CD4-positive, alpha-beta T cell (primary cell): ENCODE data around the gene ABHD5. TPM values are rescaled to one million over a fixed set of nuclear protein-coding genes. Genes with fewer than 3 reads are reported as not detected.

Experiments
- ATAC-seq: fragments of 200-7000 bp; cut with Tn5 transposase; one replicate; pipeline ENCODE4 v1.10.0; 2022; ENCODE audit warnings: mild to moderate bottlenecking; ENCODE audit not compliant: poor library complexity
- CTCF ChIA-PET: fragments of 350-600 bp; sonication (Branson Sonifier 250); formaldehyde crosslinking; loops from one replicate; lab custom pipeline; 2021; ENCODE audit warnings: antibody characterized with exemption, inconsistent platforms; lab: Charles Lee
- POLR2A ChIA-PET: fragments of 350-600 bp; sonication (Branson Sonifier 250); formaldehyde crosslinking; loops from one replicate; lab custom pipeline; 2021; ENCODE audit warnings: antibody characterized with exemption, inconsistent platforms; lab: Charles Lee
- DNase-seq, 14 experiments: peaks; one replicate each; pipeline ENCODE4 v3.0.0-alpha.2; 2013 to 2020; ENCODE audit warnings: mixed read lengths in 2 of 14
- H3K27ac ChIP-seq, 2 donors: one replicate each; pipeline versions ENCODE4 v1.5.1 to v1.7.0; 2013; ENCODE audit warnings: low read length in 2 of 2, low read depth in 1 of 2, mild to moderate bottlenecking in 1 of 2
- H3K27me3 ChIP-seq, 2 experiments: 1 replicate in 1 of 2; 2 replicates in 1 of 2; pipeline versions ENCODE4 v1.6.1 to v1.7.0; 2013; ENCODE audit warnings: low read length in 2 of 2, control low read depth in 1 of 2, mild to moderate bottlenecking in 1 of 2, moderate library complexity in 1 of 2; ENCODE audit not compliant: insufficient read depth in 2 of 2, control insufficient read depth in 1 of 2
- H3K36me3 ChIP-seq: one replicate; pipeline ENCODE4 v1.6.1; 2013; ENCODE audit warnings: low read length, control low read depth; ENCODE audit not compliant: insufficient read depth
- H3K4me1 ChIP-seq: one replicate; pipeline ENCODE4 v1.6.1; 2013; ENCODE audit warnings: low read length, control low read depth; ENCODE audit not compliant: insufficient read depth
- H3K4me3 ChIP-seq: one replicate; pipeline ENCODE4 v1.5.1; 2013; ENCODE audit warnings: mild to moderate bottlenecking, low read length, moderate library complexity
- H3K9me3 ChIP-seq, 2 experiments: 1 replicate in 1 of 2; 2 replicates in 1 of 2; pipeline versions ENCODE4 v1.6.1 to v1.7.0; 2013; ENCODE audit warnings: low read length in 2 of 2, mild to moderate bottlenecking in 2 of 2, control low read depth in 1 of 2, moderate library complexity in 1 of 2; ENCODE audit not compliant: control insufficient read depth in 1 of 2, insufficient read depth in 1 of 2
- H3K27ac Mint-ChIP-seq: one replicate; pipeline ENCODE4 v1.8.0; 2020; ENCODE audit warnings: mixed read lengths
- H3K27me3 Mint-ChIP-seq: one replicate; pipeline ENCODE4 v1.8.0; 2021; ENCODE audit warnings: mixed read lengths
- H3K36me3 Mint-ChIP-seq: one replicate; pipeline ENCODE4 v1.8.0; 2021; ENCODE audit warnings: low read depth, mixed read lengths
- H3K4me1 Mint-ChIP-seq: one replicate; pipeline ENCODE4 v1.8.0; 2021; ENCODE audit warnings: low read depth, mixed read lengths
- H3K4me3 Mint-ChIP-seq: one replicate; pipeline ENCODE4 v1.8.0; 2020; ENCODE audit warnings: mild to moderate bottlenecking, mixed read lengths
- H3K9me3 Mint-ChIP-seq: one replicate; pipeline ENCODE4 v1.8.0; 2020; ENCODE audit warnings: mixed read lengths
- intact Hi-C, 2 experiments: fragments of 100-400 bp; cut with DNase I in 1 of 2; cut with micrococcal nuclease in 1 of 2; formaldehyde crosslinking; loops; one replicate each; pipeline versions ENCODE4 v1.15.1 to v1.9.0; 2023 to 2025; cut with DNase I, micrococcal nuclease
- total RNA-seq, 174 experiments: library from RNA in 2 of 174; stranded (reverse) in 2 of 174; gene quantifications; one replicate each; pipeline ENCODE4 v1.2.3 and lab custom pipeline; 2021 to 2026
- TF ChIP-seq, protein P1 (sequence below): fragments of 200-600 bp; IDR thresholded peaks from one replicate; pipeline ENCODE4 v1.8.0; 2022; ENCODE audit warnings: antibody characterized with exemption, mild to moderate bottlenecking

Gene ABHD5
- total RNA-seq, 2 experiments from 2014 or later, result 6.4 to 9.3 TPM

DNA sequence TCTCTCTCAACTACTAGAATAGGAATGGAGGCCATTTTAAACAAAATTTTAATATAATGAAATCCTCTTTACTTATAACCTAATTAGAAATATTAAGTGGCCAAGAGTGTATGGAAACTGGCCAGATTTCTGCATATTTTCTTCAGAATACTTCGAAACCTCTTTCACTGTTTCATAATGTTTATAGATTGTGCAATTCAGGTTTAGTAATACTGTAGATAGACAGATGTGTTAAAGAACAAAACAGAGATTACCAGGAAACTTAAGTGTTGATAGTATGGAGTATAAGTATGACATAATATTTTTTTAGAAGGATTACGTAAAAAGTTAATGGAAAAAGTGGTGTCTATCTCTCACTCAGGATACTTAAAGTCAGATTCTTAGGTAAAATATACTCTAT, 4.7 kb downstream of the ABHD5 start:
- Histone ChIP-seq H3K27ac (no peak overlapping the region), H3K4me1 (peaks cover 12% of the 10 kb centered on the region), H3K9me3 (no peaks in the 10 kb centered on the region), H3K36me3 (no peaks in the 10 kb centered on the region), H3K27me3 (no peaks in the 10 kb centered on the region), H3K4me3 (no peak overlapping the region)
- no peaks in the 10 kb centered on the region for H3K27me3 Mint-ChIP-seq
- TF ChIP-seq, protein P1, sequence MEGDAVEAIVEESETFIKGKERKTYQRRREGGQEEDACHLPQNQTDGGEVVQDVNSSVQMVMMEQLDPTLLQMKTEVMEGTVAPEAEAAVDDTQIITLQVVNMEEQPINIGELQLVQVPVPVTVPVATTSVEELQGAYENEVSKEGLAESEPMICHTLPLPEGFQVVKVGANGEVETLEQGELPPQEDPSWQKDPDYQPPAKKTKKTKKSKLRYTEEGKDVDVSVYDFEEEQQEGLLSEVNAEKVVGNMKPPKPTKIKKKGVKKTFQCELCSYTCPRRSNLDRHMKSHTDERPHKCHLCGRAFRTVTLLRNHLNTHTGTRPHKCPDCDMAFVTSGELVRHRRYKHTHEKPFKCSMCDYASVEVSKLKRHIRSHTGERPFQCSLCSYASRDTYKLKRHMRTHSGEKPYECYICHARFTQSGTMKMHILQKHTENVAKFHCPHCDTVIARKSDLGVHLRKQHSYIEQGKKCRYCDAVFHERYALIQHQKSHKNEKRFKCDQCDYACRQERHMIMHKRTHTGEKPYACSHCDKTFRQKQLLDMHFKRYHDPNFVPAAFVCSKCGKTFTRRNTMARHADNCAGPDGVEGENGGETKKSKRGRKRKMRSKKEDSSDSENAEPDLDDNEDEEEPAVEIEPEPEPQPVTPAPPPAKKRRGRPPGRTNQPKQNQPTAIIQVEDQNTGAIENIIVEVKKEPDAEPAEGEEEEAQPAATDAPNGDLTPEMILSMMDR, result no peak
- intact Hi-C loops, result loop anchor here in 1 of 2 experiments (10.0 kb wide), 1 partner anchor 639 kb away; the partner anchor contains the start of gene TCAIM
- ChIA-PET POLR2A (no interaction called here), CTCF (no interaction called here)
- H3K4me3 Mint-ChIP-seq, result no peak overlapping the region
- H3K9me3 Mint-ChIP-seq, result no peaks in the 10 kb centered on the region
- H3K27ac Mint-ChIP-seq, result no peak overlapping the region
- no peak for ATAC-seq
- H3K4me1 Mint-ChIP-seq, result peaks cover 24% of the 10 kb centered on the region
- peaks cover 5% of the 10 kb centered on the region for H3K36me3 Mint-ChIP-seq
- DNase-seq, result no peak

DNA sequence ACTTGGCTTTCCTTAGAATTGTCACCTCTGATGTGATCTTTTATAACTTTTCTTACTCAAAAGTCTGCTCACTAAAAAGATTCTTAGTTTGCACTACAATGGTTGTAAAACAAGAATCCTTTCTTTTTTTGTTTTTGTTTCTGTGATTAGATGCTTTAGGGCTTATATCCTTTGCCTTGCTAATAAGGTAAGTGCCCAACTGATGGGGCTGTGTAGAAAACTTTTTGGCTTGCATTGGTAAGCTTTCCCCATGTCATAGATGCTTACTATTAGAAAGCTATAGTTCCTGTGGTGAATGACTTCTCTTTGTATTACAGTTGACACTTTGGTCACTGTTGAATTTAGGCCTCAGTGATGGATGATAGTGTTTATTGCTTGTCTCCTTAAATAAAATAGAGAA, 5.1 kb downstream of the ABHD5 start:
- Histone ChIP-seq H3K27me3 (no peaks in the 10 kb centered on the region), H3K9me3 (no peaks in the 10 kb centered on the region), H3K27ac (no peak overlapping the region), H3K36me3 (no peaks in the 10 kb centered on the region), H3K4me3 (no peak overlapping the region), H3K4me1 (peaks cover 10% of the 10 kb centered on the region)
- H3K36me3 Mint-ChIP-seq, result peaks cover under 1% of the 10 kb centered on the region
- no peak overlapping the region for H3K27ac Mint-ChIP-seq
- no peak for ATAC-seq
- no peak for DNase-seq
- H3K4me3 Mint-ChIP-seq, result no peak overlapping the region
- no peaks in the 10 kb centered on the region for H3K27me3 Mint-ChIP-seq
- CTCF ChIA-PET, result no interaction called here
- intact Hi-C loops, result loop anchor here in 1 of 2 experiments (10.0 kb wide), 1 partner anchor 639 kb away; the partner anchor contains the start of gene TCAIM
- POLR2A ChIA-PET, result no interaction called here
- peaks cover 20% of the 10 kb centered on the region for H3K4me1 Mint-ChIP-seq
- TF ChIP-seq, protein P1, result no peak
- no peaks in the 10 kb centered on the region for H3K9me3 Mint-ChIP-seq

DNA sequence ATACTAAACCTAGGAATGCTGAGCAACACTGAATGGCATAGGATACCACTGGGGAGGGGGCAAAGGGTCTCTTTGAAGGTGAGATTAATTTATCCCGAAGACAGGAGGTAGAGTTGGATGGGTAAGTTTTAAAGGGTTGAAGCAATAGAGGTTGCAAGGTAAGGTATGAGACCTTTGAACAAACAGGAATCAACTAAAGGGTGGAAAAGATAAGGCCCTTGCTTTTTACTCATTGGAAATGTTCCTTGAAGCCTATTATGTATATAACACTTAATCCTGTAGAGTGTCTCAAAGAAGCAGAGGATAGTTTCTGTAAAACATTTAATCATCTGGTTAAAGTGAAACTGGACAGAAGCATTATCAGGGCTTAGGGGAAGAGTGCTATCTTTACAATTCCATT, 5.7 kb downstream of the ABHD5 start:
- Histone ChIP-seq H3K27ac (no peak overlapping the region), H3K4me1 (peaks cover 8% of the 10 kb centered on the region), H3K27me3 (no peaks in the 10 kb centered on the region), H3K4me3 (no peak overlapping the region), H3K9me3 (no peaks in the 10 kb centered on the region), H3K36me3 (no peaks in the 10 kb centered on the region)
- H3K9me3 Mint-ChIP-seq, result no peaks in the 10 kb centered on the region
- POLR2A ChIA-PET, result no interaction called here
- no peaks in the 10 kb centered on the region for H3K27me3 Mint-ChIP-seq
- H3K27ac Mint-ChIP-seq, result no peak overlapping the region
- no peak overlapping the region for H3K4me3 Mint-ChIP-seq
- no peak for ATAC-seq
- TF ChIP-seq, protein P1, result no peak
- CTCF ChIA-PET, result no interaction called here
- H3K36me3 Mint-ChIP-seq, result no peaks in the 10 kb centered on the region
- peaks cover 20% of the 10 kb centered on the region for H3K4me1 Mint-ChIP-seq
- no peak for DNase-seq
- intact Hi-C loops, result loop anchor here in 1 of 2 experiments (10.0 kb wide), 1 partner anchor 638 kb away; the partner anchor contains the start of gene TCAIM
